ENCODE results near the gene ZNF672.
"Not testable (repeated sequence)": the region's sequence is repeated elsewhere in the genome, so short reads cannot be mapped to it uniquely, and the experiment has no call there.

The ZNF672 gene

DNA sequence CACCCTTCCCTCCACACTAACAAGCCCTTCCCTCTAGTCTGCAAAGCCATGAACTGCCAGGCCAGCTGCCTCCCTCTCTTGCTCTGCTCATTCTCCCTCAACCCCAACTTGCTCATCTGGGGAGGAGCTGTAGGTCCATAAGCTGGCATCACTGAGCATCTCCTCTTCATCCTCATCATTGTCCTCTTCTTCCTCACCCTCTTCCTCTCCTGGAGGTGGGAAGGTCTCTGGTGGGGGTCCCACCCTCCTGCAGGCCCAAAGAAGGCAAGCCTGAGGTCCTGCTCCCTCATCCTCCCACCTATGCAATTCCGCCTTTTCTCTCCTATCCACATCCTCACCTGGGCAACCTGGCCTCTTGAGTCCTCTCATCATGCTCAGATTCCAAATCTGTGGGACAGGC, 18.2 kb downstream of the ZNF672 start:
- no peak for DNase-seq

DNA sequence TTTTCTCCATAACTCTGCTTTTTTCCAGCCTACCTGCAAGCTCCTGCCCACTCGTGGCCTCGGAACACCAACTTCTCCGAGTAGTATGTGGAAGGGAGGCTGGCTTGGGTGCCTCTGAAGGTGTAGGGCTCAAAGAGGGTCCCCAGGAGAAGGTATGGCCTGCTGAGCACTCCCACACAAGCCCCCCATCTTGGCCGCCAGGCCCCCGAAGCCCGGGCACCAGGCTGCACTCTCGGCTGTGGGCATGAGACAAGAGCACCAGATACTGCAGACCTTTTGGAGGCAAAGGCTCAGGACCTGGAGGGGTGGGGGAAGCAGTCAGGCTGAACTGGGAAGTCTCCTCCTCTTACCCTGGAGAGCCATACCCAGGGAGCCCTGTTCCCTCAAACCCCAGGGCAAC, 19.2 kb downstream of the ZNF672 start:
- no peak for DNase-seq

DNA sequence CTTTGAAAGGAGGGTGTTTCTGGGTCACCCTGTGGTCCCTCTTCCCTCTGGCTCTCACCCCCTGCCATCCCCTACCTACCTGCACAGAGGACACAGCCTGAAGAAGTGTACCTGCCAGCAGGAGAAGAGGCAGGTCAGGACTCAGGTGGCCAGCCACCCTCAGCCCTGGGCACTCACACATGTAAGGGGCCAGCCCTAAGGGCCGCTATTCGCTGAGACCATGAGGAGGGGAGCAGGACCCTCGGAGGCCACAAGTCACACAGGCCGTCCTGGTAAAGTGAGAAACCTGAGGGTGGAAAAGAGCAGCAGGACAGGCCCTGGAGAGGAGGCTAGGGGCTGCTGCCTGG, 19.7 kb downstream of the ZNF672 start:
- DNase-seq: no peak

DNA sequence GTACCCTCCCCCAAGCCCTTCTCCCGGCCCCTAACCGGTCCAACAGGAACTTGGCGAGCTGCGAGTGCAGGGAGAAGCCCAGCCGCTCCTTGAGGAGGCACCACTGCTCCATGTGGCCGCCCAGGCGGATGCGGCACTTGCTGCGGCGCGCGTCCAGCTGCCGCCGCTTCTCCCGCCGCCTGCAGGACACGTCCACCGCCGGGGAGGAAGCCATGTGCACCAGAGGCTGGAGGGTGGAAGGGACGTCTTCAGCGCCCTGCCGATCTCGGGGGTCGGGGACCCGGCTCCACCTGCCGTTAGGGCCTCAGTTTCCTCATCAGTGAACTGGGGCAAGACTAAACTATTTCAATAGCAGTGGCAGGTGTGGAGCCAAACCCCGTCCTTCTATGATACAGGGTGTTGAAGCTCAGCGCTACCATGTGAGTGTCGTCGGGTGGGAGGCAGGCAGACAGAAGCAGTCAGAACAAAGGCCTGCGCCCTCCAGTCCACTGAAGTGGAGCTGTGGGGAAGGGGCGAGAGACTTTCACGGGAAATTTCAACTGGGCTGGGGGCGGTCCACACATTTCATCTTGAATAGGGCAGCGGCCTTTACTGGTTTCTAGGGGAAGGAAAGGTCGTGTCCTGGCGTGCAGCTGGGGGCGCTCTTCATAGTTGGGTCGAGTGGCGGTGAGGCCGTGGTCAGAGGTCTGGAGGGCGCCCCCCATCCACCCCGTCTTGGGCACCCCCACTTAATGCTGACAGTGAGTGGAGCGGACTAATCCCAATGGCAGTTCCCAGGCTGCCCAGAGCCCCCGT, 20.3 kb downstream of the ZNF672 start:
- peak; percentile 76 to 88 (median 78) for DNase-seq

DNA sequence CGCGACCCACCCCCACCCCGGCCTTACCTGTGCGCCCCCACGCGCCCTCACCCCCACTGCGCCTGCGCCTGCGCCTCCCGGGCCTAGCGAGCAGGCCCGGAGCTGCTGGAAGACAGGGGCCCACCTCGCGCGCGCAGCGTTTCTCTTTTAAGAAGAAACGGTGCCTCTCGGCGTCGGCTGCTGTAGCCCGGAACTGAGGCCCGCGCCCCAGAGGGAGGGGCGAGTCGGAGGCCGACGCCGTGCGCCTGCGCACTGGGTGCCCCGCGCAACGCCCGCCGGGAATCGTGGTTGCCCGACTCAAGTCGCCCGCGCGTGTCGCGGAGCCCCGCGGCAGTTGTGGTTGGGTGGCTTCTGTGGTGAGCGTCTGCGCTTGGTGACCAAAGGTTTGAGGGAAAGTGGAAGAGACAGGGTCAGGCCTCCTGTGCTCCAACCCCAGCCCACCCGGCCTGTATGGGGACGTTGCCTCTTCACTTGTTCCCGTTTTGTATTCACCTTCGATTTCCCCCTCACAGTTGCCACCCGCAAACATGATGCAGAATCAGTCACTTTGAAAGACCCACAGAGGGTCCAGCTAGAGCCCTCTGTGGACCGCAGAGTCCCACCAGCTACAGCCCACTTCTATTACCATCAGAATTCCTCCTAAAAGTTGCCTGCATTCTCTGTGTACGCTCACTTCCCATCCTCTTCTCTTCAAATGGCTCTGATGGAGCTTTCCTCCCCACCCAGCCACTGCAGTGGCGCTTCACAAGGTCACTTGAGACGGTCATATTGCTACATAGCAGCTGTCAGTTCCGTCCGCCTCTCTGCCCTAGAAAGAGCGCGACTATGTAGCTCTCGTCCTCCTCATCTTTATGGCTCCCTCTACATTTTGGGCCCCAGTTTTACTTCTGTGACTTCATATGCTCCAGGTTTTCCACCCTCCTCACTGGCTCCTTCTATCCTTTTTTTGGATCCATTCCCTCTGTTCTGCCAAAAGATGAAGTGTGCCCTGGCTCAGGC, 21.2 kb downstream of the ZNF672 start, which contains the start of gene ZNF692:
TSS of gene ZNF692 (minus strand) at position 195 of the 999 bp plus-strand sequence. CDS start 776 bp downstream, outside the sequence.
- peak; percentile 98 to 99 (median 99) for DNase-seq

DNA sequence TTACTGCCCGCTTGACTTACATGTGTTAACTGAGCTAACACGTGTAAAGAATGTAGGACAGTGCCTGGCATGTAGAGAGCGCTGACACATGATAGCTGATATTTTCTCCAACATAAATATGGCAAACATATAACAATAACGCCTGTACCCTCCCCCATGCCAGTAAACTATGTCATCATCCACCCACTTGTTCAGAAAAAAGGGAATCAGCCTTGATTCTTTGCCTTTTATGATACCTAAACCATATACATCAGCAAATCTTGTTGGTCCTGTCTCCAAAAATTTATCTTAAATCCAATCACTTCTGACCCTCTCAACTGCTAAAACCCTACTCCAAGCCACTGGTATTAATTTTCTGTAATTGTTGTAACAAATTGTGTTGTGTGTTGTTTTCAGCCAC, 22.0 kb downstream of the ZNF672 start:
- peak in 3 of 4 experiments; percentile 19 to 41 (median 40) for DNase-seq

DNA sequence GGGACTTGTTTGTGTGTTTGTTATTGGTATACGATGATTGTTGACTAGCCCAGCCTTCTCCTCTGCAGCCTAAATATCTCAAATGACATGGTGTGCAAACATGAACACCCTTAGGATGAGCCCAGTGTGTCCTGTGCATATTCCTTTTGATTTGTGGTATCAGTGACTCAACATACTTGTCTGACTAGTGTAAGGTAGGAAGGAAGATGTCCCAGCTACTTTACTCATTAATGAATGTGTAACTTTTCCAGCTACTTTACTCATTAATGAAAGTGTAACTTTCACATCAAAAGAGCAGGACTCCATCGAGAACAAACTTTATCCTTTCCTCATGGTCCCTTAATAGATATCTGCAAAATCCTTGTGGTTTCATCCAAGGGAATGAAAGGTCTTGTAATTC, 23.6 kb downstream of the ZNF672 start:
- no peak for DNase-seq

DNA sequence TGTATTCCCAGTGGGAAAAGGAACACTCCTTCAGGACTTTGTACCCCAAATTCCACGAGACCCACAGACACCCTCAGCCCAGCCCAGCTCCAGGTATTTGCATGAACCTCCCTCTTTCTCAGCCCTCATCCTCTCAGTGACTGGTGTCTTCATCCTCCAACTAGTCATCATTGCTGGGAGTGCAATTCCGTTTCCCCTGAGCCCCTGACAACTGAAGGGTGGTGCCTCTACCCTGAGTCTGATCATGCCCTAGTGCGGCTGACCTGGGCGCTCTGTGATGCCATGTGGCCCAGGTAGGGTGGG, 24.6 kb downstream of the ZNF672 start:
- DNase-seq: no peak

DNA sequence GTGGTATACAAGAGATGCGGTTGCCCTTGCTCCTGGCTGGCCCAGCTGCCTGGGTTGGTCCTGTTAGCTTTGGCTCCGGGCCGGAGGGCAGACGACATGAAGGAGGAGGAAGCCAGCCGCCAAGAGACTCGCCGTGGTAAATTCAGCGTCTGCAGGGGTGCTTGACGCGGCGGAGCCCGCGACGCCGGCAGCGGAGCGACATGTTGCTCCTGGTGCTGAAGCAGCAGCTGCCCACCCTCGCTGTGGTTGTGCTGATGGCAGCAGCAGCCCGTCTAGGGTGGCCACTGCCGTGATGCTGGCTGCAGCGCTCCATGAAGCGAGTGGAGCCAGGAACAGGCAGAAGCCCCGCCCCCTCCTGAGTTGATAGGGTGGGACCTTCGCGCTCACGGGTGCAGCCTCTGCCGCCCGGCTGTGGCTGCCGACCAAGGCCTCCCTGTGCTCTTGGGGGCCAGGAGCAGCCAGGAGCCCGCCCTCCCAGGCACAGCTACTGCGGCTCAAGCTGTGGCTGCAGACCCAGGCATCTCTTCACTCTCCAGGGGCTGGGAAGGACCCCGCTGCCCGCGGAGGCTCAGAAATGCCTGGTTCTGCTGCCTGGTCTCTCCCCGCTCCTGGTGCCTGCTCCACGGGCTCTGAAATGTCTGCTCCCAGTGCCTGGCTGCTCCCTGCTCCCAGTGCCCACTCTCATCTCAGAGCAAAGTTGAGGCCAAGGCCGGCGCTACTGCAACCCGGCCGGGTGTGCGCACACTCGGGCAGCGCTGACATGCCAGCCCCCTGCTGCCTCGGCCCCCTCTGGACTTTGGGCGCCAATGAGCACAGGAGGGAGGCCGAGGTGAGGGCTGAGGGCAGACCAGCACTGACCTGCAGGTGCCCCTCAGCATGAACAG, 25.2 kb downstream of the ZNF672 start:
- DNase-seq: peak; percentile 64 to 86 (median 78)

DNA sequence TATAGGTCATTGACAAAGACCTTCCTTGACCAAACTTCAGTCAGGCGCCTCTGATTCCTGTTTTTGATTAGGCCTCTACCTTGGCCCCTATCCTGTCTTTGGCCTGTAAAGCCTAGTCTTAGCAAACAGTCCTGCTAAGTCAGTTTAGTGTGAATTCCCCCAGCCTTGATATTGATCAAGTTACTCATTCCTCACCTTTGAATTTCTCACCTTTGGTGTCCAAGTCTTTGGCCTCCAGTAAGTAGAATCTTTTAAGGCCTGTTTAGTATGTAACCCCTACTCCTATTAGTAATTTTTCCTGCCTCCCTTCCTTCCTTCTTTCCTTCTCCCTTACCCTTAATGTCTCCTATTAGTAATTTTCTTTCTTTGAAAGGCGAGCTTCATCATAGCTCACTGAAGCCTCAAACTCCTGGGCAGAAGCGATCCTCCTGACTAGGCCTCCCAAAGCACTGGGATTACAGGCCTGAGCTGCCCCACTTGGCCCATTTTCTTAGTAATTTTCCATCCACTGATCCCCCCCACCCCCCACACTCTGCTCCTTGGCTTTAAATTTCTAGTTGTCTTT, 33.9 kb downstream of the ZNF672 start:
- DNase-seq: no peak

DNA sequence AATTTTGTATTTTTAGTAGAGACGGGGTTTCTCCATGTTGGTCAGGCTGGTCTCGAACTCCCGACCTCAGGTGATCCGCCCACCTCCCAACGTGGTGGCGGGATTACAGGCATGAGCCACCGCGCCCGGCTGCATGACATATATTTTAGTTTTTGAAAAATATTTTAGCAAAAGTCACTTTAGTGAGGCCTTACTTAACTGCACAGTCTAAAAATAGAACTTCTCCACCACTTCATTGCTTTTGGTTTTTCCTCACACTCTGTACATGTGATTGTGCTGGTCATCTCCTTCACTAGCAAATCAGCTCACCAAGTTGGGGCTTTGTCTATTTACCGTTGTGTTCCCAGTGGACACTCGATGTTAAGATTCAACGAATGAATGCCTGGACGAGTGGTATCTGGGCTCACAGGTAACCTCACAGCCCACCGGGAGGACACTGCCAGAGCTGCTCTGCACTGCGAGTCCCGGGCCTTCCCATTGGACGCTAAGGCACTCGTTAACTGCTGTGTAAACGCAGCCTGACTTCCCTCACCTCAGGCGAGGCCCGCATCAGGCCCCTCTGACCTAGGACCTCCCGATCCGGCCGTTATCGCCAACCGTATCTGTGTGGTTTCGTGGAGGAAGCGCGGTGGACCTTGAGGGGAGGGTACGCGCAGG, 34.9 kb downstream of the ZNF672 start:
- peak; percentile 54 to 67 (median 59) for DNase-seq

DNA sequence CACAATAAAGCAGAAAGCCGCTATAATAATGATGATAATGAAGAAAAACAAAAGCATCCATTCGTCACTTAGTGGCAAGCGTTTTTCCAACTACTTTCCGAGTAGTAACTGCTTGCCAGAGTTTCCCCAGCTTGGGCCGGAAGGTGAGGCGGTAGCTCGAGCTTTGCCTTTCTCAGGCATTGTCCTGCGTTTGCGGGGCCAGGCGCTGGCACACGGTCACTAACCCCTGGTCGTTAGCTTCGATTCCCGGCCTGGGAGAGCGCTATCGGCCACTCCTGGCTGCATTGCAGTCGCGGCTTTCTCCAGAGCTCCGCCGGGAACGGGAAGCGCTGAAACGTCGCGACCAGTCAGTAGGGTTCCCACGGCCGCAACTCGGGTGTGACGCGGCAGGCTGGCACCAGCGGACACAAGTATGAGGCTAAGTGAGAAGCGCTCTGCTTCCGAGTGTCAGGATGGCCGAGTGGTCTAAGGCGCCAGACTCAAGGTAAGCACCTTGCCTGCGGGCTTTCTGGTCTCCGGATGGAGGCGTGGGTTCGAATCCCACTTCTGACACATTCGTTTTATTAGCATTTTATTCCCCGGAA, 35.5 kb downstream of the ZNF672 start:
- peak; percentile 95 to 99 (median 96) for DNase-seq

DNA sequence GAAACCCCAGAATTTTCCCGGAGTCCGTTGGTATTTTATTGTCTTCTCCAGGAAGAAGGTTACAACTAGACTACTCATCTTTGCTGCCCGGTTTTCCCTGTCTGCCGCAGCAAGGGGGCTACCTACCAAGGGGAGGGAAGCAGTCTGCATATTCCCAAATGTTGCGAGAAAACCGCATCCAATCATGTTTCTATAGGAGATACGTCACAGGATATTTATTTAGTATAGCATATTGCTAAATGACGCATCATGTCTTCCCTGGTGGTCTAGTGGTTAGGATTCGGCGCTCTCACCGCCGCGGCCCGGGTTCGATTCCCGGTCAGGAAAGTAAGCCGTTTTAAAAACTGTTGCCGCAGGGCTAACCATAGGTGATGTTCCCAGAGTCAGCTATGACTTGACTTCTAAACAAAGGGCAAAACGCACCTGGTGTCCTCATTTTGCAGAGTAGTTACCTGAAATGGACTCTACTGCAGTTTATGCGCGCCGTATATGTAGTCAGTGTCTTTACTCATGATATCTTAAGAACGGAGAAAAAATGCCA, 36.0 kb downstream of the ZNF672 start:
- DNase-seq: peak; percentile 79 to 91 (median 88)

DNA sequence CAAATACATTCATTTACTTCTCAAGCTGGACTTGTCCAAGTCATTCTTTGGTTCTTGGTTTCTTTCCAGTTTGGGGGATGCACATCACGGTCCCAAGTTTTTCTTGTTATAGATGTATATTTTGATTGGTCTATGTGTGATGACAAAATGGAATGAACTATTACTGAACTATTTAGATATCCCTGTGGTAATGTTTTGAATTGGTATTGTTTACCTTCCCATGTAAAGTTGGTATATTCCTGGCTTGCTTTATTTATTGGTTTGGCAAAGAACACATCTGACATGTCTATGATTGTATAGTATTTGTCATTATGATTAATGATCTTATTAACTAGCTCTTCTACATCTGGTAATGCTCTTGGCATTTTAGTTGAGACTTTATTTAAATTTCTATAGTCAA, 43.2 kb downstream of the ZNF672 start:
- DNase-seq: no peak

DNA sequence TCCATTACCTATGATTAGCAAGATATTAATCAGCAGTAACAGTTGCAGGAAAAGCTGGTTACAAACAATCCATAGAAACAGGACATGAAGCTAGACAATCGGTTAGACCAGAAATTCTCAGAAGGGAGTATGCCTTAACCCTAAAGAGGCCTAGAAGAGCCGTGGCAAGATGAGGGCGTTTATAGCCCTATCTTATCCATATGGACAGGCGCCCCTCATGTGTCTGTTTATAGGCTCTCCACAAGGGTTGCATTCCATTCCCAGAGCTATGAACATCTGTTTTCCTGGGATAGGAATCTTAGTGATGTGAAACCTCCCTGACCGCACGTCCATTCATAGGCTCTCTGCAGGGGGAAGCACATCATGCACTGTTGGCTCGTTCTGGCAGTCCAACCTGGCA, 44.4 kb downstream of the ZNF672 start:
- not testable (repeated sequence) for DNase-seq

DNA sequence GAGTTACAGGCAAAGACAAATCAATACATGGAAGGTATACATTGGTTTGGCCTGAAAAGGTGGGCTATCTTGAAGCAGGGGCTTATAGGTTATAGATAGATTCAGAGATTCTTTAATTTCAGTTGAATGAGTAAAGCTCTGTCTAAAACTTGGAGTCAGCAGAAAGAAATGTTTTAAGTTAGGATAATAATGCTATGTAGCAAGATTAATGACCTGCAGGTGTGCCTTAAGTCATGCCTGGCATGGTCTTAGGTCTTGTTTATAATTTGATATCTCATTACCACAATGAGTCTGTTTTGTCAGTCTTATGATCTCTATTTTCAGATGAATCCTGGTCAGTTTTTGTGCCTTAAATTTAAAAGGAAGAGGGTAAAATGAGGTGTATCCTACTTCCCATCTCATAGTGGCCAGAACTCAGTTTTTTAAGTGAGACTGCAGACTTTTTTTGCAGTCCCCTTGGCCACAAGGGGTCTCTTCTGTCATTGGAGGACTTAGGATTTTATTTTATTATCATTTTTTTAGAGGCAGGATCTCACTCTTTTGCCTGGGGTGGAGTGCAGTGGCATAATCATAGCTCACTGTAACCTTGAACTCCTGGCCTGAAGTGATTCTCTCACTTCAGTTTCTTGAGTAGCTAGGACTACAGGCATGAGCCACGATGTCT, 46.7 kb downstream of the ZNF672 start:
- DNase-seq: no peak

DNA sequence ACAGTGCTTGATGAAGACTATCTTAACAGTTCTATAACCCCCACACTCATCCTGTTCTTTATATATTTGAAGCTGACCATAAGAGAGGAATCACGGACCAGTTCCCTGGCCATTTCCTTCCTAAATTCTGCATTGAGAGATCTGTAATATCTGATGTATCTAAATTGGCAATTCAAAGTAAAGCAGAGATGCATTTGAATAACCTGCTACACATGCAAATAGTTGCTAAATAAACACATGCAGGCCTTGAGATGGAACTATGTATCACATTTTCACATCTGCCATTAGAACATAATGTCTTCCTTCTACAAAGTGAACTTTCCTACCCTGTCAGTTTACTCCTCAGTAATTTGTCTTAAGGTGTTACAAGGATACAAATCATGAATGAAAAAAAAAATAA, 47.6 kb downstream of the ZNF672 start:
- no peak for DNase-seq

DNA sequence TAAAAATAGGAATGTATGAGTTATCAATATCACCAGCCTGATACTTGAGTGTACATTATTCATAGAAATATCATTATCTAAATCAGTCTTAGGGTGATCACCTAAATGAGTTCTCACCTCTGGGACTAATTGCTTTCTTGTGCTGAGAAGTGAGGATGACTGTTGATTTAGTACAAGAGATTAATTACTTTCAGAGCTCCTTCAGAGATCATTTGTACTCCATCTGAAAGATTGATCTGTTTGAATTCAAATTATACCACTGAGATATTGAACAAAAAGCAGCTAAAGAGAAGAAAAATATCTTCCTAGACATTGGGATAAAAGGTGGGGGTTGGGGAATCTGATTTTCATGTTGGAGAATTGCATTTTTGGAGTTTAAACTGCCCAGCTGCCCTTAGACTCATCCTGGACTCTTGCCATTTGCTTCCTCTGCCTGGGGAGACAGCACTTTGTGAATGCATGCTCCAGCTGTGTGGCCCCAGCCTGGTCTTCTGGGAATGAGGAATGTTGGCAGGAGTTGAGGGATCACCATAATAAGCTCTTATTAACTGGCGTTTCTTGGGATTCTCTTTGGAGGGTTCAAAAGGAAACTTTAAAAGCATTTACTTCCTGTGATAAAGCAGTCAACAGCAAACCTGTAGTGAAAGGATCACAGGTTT, 48.3 kb downstream of the ZNF672 start:
- no peak for DNase-seq

DNA sequence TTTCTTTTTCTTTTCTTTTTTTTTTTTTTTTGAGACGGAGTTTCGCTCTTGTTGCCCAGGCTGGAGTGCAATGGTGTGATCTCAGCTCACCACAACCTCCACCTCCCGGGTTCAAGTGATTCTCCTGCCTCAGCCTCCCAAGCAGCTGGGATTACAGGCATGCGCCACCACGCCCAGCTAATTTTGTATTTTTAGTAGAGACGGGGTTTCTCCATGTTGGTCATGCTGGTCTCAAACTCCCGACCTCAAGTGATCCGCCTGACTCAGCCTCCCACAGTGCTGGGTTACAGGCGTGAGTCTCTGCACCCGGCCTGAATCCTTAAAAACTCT, 51.9 kb downstream of the ZNF672 start:
- not testable (repeated sequence) for DNase-seq
